Osteocyte (in vitro differentiated cells): ENCODE data around the gene PRKN. TPM values are rescaled to one million over a fixed set of nuclear protein-coding genes. Genes with fewer than 3 reads are reported as not detected.

ENCODE experiments used
- DNase-seq: peaks from one replicate; pipeline ENCODE4 v3.0.0; 2021; ENCODE audit warnings: mixed read lengths; ENCODE audit not compliant: unreplicated experiment; ENCODE audit errors: extremely low spot score
- H3K27ac Mint-ChIP-seq: one replicate; pipeline ENCODE4 v1.8.0; 2021; ENCODE audit warnings: mild to moderate bottlenecking, mixed read lengths; ENCODE audit not compliant: unreplicated experiment
- H3K27me3 Mint-ChIP-seq: one replicate; pipeline ENCODE4 v1.8.0; 2021; ENCODE audit warnings: mixed read lengths; ENCODE audit not compliant: unreplicated experiment
- H3K36me3 Mint-ChIP-seq: one replicate; pipeline ENCODE4 v1.8.0; 2021; ENCODE audit warnings: mixed read lengths; ENCODE audit not compliant: unreplicated experiment
- H3K4me1 Mint-ChIP-seq: one replicate; pipeline ENCODE4 v1.8.0; 2021; ENCODE audit warnings: mixed read lengths; ENCODE audit not compliant: unreplicated experiment
- H3K4me3 Mint-ChIP-seq: one replicate; pipeline ENCODE4 v1.8.0; 2021; ENCODE audit warnings: mild to moderate bottlenecking, moderate library complexity, mixed read lengths; ENCODE audit not compliant: unreplicated experiment
- H3K9me3 Mint-ChIP-seq: one replicate; pipeline ENCODE4 v1.8.0; 2021; ENCODE audit warnings: mixed read lengths; ENCODE audit not compliant: unreplicated experiment
- CTCF ChIP-seq: fragments of 200-600 bp; sonication (generic); IDR thresholded peaks from 2 replicates; pipeline ENCODE4 v1.5.0; 2021; ENCODE audit warnings: antibody characterized with exemption, mild to moderate bottlenecking, moderate library complexity
- total RNA-seq: library from RNA; stranded (reverse); gene quantifications from 2 replicates; pipeline ENCODE4 v1.2.1, GENCODE V29; 2021

PRKN gene
- total RNA-seq, 1 donor from 2014 or later = 13.4 TPM

- H3K27ac Mint-ChIP-seq = no peak overlapping the region
- peaks cover 15% of the 10 kb centered on the region for H3K4me1 Mint-ChIP-seq
- TF ChIP-seq CTCF = no peak
- no peak overlapping the region for H3K4me3 Mint-ChIP-seq
- H3K27me3 Mint-ChIP-seq = no peaks in the 10 kb centered on the region
- H3K9me3 Mint-ChIP-seq = peaks cover 3% of the 10 kb centered on the region
- H3K36me3 Mint-ChIP-seq = no peaks in the 10 kb centered on the region
- DNase-seq = no peak
Measured at GRCh38 chr6:162722633-162723032, 4.9 kb downstream of the PRKN start.

DNA sequence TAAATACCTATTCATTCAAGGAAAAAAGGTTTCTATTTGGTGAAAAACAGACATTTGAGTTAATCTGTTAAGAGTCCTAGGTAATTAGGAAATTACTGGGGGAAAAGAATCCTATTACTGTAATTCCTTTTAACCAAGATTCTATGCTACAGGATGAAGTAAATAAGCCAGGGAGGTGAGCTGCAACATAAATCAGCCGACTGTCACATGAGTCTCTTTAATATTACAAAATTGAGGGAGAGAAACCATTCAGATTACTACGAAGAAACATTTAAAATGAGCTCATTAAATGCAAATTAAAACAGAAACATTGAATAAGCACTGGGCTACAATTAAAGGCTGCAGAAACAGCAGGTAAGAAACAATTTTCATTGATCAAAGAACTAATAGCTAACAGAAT is 5.3 kb downstream of the PRKN start:
- H3K27me3 Mint-ChIP-seq = no peaks in the 10 kb centered on the region
- no peak for DNase-seq
- no peak overlapping the region for H3K4me3 Mint-ChIP-seq
- H3K36me3 Mint-ChIP-seq = no peaks in the 10 kb centered on the region
- peaks cover 15% of the 10 kb centered on the region for H3K4me1 Mint-ChIP-seq
- H3K9me3 Mint-ChIP-seq = peaks cover 3% of the 10 kb centered on the region
- no peak overlapping the region for H3K27ac Mint-ChIP-seq
- TF ChIP-seq CTCF = no peak

GRCh38 chr6:162721404-162721687 is 6.2 kb downstream of the PRKN start:
- DNase-seq = no peak
- TF ChIP-seq CTCF = no peak
- Mint-ChIP-seq H3K4me1 (peaks cover 8% of the 10 kb centered on the region), H3K27me3 (no peaks in the 10 kb centered on the region), H3K27ac (no peak overlapping the region), H3K36me3 (no peaks in the 10 kb centered on the region), H3K9me3 (peaks cover 3% of the 10 kb centered on the region), H3K4me3 (no peak overlapping the region)

GRCh38 chr6:162719528-162719927 is 8.0 kb downstream of the PRKN start:
- no peak for TF ChIP-seq CTCF
- Mint-ChIP-seq H3K4me3 (no peak overlapping the region), H3K27ac (no peak overlapping the region), H3K36me3 (no peaks in the 10 kb centered on the region), H3K27me3 (no peaks in the 10 kb centered on the region), H3K9me3 (peaks cover 3% of the 10 kb centered on the region), H3K4me1 (peaks cover 6% of the 10 kb centered on the region)
- no peak for DNase-seq

- no peak overlapping the region for H3K4me3 Mint-ChIP-seq
- peaks cover 3% of the 10 kb centered on the region for H3K9me3 Mint-ChIP-seq
- no peak overlapping the region for H3K27ac Mint-ChIP-seq
- DNase-seq = no peak
- H3K36me3 Mint-ChIP-seq = peaks cover 3% of the 10 kb centered on the region
- no peaks in the 10 kb centered on the region for H3K27me3 Mint-ChIP-seq
- no peak for TF ChIP-seq CTCF
- H3K4me1 Mint-ChIP-seq = peaks cover 4% of the 10 kb centered on the region
Measured at GRCh38 chr6:162715601-162716000, 12.0 kb downstream of the PRKN start.
